ENCODE results near the gene SLC16A8.
A peak's percentile ranks its signal among the peaks of the same experiment; 100 is the strongest.

The SLC16A8 gene

GRCh38 chr22:38070250-38070921 lies 13.6 kb downstream of the SLC16A8 start:
- DNase-seq, result no peak

DNA sequence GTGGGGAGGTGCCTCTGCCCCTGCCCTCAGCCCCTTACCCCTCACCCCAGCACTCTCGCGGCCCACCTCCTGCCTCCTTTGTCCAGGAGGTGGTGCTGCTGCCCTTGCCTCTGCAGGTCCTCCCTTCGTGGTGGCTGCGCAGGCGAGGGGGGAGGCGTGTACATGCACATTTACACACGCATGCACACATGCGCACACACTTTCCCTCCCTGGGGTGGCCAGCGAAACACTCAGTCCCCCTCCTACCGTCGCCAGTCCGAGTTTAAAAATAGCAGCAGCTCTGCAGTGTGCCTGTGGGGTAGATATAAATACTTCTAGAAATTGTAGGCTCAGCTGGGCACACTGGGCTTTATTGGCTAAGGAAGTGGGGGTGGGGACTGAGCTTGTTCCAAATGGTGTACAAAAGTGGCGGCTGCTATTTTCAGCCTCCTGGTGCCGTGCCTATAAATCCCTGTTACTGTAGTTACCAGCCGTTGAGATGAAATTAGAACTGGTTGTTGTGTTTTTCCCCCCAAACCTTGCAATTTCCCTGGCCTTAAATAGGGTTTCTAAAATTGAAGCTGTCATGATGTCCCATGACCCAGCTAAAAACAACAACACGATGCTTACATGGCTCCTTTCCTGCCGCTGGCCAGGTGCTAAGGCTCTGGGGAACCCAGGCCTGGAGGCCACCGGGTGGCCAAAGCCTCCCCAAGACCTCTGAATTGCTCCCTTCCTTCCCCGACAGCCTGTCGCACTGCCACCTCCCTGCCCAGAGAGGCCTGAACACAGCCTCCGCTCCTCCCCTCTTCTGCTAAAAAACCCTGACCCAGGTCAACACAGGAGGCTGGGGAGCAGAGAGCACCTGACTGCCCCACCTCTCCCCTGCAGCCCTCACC lies 14.4 kb downstream of the SLC16A8 start:
- no peak for DNase-seq

DNA sequence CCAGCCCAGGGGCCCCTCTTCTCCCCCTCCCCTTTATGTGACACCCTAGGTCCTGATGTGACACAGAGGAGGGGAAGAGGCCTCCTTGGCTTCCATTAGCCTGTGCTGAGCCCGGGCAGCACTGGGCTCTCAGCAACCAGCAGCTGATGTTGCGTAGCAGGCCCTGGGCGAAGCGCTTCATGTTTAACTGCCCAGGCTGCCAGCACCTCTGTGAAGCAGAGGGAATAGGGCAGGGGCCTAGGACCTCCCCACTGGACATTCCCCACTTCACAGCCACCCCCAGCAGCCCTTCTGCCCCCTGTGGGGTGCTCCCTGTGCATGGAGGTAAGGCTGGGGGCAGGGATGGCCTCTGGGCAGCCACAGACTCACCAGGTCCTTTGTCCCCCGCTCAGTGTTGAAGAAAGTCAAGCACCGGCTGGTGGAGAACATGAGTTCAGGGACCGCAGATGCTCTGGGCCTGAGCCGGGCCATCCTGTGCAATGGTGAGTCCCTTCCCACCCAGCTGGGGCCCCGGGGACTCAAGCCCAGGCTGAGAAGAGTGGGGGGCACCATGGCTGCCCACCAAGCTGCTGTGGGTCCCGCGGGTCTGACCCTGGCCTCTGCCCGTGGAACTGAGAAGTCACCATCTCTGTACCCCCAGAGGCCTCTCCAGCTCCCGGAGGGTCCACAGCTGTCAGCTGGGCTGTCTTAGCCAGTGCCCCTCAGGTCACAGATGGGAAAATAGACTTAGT lies 15.2 kb downstream of the SLC16A8 start:
- DNase-seq, result no peak

DNA sequence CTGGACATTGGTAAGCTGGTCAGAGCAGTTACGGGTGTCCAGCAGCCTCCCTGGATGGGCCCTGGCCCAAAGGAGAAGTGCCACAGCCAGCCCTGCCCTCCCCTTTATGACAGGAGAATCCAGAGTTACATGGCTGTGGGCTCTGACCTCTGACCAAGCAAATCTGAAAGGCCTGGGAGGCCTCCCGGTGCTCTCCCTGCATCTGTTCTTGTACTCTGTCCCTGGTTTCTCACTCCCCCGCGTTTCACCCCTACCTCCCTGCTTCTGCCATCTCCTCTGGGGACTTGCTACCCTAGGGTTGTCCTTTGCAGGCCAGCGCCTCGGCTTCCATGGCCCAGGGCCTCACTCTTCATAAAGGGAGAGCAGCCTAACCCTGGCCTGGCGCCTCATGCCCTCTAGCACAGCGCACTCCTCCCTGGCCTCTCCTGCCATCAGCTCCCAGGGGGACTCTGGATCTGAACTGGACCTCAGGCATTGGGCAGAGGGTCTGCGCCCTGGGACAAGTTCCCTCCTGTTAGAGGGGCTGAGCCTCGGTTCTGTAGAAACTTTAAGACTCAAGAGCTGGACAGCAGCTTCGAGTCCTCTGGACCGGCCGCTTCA lies 16.1 kb downstream of the SLC16A8 start:
- no peak for DNase-seq

GRCh38 chr22:38067028-38067415 lies 17.0 kb downstream of the SLC16A8 start:
- DNase-seq, result no peak

DNA sequence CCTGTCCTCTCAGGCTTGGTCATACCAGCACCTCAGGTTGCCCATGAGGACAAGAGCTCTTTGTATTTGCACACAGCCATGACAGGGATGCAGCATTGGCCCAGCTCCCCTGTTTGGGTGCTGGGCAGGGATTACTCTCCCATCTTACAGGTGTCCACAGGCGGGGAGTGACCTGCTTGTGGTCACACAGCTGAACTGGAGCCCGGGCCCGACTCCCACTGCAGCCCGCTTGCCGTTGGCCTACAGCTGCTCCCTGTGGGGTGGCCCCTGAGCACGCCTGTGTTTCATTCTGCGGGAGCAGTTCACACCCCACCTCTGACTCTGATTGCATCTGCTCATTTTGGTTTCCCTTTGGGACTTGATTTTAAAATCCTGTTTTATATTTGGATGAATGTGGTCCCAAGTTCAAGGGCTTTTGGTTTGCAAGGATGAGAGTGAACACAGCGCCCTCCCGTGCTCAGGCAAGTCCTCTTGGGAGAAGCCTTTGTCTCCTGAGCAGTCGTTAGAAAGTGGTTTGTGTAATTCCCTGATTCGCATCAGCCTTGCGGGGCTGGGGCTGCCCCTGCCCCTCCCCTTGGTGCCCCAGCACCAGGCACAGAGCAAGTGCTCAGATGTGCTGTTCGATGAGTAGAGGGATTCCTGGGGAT lies 17.5 kb downstream of the SLC16A8 start:
- no peak for DNase-seq

DNA sequence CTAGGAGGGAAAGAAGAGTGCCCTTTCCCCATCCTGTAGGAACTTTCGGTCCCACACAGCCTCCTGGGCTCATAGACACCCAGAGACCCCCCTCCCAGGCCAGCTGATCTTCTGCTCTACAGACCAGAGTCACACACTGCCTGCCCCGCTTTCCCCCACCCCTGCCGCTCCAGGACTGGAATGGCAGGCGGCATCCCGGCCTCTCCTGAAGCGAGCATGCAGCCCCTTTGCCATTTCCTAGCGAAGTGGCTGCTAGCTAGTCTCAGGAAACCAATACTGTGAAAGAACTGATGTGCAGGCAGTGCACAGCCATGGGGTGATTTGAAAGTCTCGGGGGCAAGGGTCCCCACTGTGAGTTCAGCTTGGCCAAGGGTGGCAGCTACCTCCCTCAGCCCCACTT lies 18.4 kb downstream of the SLC16A8 start:
- no peak for DNase-seq

GRCh38 chr22:38062791-38063190 lies 21.2 kb downstream of the SLC16A8 start:
- DNase-seq, result no peak

GRCh38 chr22:38056969-38057891 lies 26.8 kb downstream of the SLC16A8 start, which contains the start of gene PICK1:
TSS of gene PICK1 (plus strand) at chr22:38057404. CDS start at chr22:38057810, 406 bp downstream.
- DNase-seq, result peak; percentile 94

GRCh38 chr22:38051900-38052862 lies 31.8 kb downstream of the SLC16A8 start:
- DNase-seq, result peak; percentile 49

GRCh38 chr22:38051261-38051660 lies 32.7 kb downstream of the SLC16A8 start:
- DNase-seq, result no peak

- DNase-seq, result no peak
Observed at GRCh38 chr22:38050720-38051119, 33.3 kb downstream of the SLC16A8 start.

- DNase-seq, result no peak
Observed at GRCh38 chr22:38049812-38050619, 34.0 kb downstream of the SLC16A8 start.

DNA sequence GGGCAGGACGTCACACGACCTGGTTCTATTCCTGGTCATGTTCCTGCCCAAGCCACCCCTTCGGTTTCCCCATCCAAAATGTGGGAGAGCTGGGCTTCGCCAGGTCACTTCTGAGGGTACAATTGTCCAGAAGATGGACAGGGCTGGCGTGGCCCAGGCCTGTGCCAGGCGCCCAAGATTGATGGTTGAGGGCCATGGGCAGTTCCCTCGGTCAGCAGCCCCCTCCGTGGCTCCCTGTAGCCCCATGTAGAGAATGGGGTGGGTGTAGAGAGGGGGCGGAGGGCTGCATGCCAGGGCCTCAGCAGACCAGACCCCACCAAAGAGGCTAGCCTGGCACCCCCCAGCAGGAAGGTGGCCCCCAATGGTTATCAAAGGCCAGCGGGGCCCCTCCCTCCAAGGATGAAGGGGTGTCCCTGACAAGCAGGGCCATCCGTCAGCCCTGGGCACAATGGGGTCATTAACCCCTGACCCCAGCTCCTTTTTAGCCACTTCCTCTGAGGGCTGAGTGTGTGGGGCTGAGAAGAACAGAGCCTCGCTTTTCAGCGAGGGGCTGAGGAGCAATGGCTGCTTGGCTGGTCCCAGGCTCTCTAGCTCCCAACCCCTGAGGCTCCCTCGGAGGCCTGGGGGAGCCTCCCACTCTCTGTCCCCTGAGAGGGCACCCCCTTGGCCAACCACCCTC lies 37.8 kb downstream of the SLC16A8 start:
- no peak for DNase-seq

DNA sequence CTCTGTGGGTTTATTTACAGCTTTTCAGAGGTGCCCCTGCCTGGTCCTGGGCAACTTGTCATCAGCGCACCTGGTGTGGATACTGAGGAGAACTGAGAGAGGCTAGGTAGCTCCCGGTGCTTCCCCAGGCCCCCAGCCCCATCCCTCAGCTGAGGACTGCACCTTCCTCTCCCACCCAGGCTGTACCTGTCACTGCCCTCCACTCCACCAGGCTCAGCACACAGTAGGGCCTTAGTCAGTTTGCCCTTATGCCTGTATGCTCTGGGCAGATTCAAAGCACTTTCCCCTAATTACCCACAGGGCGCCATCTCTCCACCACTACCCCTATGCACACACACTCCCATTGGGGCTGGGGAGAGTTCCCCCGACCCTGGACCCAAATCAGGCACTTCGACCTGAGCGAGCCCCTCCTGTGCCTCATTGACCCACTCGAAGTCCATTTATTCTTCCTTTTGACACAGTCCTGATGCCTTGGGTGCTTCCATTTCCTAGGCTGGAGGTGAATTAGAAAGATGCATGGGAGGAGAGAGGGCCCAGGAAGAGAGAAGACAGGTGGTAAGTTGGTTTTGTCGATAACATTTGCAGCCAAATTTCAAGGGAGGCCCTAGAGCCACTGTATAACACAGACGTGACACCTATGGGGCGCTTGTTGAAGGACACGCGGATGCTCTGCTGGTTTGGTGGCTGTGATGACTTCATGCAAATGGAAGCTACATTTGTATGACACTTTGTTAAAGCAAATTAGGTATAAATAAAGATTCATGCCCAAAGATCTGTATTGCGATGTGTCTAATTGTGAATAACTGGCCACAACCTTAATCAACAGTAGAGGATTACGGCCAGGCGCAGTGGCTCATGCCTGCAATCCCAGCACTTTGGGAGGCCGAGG lies 40.6 kb downstream of the SLC16A8 start:
- DNase-seq, result no peak

GRCh38 chr22:38042488-38042790 lies 41.5 kb downstream of the SLC16A8 start:
- no peak for DNase-seq

DNA sequence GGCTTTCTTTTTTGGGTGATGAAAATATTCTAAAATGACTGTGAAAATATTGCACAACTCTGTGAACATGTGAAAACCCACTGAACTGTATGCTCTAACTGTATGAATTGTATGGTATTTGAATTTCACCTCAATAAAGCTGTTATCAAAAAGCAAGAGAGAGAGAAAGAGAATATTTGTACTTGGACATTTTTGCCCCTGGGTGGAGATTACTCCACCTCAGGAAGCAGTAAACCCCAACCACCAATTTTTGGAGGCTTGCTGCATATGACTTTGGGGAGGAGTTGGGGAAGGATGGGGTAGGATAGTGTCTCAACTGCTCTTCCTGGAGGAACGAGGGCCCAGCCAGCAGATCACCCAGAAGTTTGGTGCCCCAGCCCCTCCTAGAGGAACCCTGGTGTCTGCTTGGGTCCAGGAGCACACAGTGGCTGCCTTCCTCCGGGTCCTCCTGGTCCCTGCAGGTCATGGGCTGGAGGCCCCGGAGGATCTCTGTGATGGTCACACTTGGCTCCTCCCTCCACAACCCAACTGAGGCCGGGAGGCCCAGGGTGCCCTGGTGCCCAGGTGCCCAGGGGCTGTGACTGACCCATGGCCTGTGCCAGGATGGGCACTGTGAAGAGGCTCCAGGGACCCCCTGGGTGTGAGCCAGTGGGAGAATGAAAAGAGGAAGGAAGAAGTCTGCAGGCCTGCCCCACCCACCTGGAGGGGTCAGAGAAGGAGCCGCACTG lies 42.1 kb downstream of the SLC16A8 start:
- no peak for DNase-seq

All from DMS153 (cell line).